HG03457 (cell line): ENCODE measurements around the gene PLCB1.

Experiments
- ATAC-seq: cut with Tn5 transposase; IDR thresholded peaks from one replicate; pipeline ENCODE4 v1.9.1; 2021; ENCODE audit warnings: moderate number of reproducible peaks; ENCODE audit not compliant: unreplicated experiment

The PLCB1 gene

DNA sequence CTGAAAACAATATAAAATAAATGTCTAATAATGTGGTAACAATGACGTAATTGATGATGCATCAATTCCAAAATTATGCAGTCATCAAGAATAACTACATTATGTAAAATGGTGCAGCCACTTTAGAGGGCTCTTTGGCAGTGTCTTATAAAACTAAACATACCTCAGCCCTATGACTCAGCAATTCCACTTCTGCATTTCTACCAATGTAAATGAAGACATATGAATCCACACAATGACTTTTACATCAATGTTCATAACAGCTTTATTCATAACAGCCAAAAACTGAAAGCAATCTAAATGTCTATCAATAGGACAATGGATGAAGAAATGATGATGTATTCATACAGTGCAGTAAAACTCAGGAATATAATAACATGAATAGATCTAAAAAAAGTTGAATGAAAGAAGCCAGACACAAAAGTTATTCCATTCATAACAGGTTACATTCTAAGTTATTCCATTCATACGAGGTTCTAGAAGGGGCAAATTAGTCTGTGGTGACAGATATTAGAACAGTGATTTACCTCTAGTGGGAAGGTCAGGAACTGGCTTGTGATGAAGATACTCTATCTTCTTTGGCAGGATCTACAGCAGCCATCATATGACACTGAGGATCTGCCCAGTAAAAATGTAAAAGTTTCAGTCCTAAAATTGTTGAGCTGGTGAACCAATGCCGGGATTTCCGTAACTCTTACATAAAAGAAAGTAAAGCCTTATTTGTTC lies 396.1 kb downstream of the PLCB1 start:
- ATAC-seq, result no peak

DNA sequence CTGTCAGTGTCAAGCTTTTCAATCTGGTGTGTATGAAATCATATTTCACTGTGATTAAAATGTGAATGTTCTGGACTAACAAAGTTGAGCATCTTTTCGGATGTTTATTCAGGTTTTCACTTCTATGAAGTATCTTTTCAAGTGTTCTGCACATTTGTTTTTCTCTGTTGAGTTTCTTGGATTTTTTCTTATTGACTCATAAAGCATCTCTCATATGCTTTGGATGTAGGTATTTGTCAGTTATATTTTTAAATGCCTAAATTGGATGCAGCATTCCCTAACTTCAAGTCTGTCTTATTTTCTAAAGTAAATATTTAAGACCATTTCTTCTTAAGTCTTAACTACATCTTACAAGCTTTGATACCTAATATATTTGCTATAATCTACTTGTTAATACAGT lies 398.0 kb downstream of the PLCB1 start:
- ATAC-seq, result no peak

DNA sequence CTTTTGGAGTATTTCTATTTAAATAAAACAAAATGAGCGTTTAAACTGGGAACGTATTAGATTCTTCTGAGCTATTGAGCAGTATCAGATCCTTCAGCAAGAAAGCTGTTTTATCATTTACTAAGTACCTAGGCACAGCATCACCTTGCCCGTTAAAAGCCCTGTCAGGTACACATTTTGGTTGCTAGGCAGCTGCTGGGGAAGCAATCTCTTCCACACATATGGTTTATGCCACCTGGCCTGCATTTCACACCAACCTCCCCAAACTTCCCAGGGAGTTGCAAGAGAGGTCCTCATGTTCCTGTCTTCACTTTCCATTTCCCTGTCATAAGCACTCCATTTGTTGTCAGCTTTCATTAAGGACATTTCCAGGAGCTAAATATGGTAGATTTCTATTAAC lies 400.1 kb downstream of the PLCB1 start:
- ATAC-seq, result no peak

DNA sequence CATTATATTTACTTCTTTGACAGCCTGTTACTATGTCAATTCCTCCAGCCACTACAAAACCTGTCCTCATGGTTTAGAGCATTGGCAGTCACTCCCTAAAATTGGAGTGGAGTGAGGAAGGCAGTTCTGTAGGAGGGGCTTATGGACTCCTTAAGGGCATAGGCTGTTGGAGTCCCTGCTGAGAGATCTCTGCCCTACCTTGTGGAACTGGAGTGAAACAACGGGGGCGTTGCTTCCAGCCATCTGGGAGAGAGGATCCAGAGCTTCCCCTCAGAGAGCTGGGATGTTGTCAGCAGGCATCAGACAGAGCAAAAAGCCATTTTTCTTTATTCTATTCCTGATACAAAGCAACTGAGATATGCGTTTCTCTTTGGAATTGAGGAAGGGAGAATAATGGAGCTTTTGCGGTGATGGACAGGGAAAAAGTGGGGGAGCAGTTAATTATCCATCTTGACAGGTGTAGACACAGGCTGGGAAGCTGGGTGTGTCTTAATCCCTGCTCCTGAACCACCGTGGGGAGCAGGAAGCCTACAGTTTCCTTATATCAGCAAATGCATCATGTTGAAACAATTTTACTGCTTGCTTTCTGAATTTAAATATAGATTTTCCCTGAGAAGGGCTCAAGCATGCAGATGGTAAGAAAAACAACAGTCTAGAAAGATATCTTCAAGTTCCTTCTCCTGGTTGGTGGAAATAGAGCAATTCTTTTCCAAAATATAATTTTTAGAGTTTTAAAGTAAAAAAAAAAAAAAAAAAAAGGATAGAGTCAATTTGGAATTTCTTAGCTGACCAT lies 402.5 kb downstream of the PLCB1 start:
- ATAC-seq, result no peak

DNA sequence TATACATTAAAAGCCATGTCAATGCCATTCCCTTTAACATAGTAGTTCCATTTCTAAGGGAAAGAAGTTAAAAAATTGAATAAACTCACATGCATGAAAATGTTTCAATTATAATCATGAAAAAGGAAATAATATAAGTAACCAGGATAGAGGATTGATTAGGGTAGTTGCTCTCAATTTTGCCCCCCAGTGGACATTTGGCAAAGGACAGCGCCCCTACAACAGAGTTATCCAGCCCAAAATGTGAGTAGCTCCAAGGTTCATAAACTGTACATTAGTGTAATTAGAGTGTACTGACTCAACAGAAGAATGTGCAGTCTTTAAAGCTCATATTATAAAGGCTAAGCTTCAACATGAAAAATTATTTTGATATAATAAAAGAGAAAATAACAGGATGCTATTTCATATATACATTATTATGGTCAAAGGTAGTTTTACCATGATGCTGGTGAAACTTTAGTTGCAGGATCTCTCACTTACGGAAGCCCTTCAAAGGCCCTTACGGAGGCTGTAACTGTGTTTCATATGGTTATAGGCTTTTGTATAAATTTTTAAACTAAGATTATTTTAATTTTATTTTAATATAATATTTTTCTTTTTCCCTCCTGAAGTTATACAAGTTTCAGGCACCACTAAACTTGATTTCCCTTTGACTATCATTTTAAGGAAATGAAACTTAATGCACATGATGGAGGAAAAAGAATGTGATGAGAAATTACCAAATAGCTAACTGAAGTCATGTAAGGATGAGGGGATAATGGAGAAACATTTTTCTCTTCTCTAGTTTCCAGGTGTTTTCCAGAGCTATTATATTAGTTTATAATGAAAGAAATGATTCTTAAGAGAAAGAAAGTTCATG lies 403.6 kb downstream of the PLCB1 start:
- no peak for ATAC-seq

DNA sequence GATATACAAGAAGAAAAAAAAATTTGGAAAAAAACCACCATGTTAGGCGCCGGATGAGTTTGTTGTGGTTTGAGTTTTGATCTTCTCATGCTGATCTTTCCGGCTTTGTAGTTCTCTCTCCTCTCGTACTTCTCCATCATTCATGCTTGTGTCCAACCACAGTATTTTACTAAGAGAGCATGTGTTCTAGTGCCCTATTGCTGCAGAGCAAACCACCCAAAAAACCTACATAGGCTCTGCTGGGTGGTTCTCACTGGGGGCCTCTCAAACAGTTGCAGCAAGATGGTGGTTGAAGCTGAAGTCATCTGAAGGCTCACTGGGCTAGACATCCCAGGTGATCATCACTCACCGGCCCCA lies 404.2 kb downstream of the PLCB1 start:
- no peak for ATAC-seq

DNA sequence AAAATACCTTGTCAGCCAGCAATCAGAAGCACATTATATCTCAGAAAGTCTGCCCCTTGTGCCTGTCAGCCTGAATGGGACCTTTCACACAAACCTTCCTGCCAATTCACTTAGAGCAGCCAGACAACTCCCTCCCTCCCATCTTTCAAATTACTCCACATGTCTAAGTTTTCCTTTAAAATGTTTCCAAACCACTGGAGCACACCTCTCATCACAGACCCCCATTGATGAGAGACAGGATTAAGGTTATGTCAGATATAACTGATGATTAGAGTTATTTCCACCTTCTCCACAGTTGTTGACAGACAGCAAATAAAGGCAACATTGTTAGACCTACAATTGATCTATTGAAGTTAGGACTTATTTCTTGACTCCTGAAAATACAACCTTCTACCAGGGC lies 408.4 kb downstream of the PLCB1 start:
- ATAC-seq, result no peak

DNA sequence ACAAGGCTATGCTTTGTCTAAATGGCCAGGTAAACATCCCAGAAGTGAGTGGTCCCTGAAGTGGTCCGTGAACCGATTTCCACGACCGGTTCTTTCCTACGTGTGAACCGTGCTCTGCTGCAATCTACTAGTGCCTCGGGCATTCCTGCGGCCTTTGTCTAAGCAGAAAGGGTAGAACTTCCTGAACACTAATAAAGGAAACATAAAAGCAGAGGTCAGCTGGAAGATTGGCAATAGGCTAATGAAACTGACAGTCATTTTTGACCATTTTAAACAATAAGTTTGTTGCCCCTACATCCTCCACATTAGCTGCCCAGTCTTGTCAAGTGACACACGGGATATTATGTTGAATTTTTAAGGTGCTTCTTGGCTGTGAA lies 410.0 kb downstream of the PLCB1 start:
- no peak for ATAC-seq

DNA sequence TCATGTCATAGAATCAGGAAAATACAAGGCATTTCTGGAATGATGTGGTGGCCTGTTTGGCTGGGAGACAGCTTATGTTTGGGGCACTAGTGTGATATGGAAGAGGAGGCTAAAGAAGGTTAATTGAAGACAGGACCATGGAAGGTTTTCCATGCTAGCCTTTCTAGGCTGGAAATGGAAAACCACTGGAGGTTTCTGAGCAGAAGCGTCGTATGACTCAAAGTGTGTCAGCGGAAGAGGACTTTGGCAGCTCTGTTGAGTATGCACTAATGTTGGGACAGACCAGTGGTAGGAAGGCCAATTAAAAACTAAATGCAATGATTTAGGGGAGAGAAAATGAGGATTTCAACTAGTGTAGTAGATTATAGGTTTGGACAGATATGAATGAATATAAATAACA lies 413.1 kb downstream of the PLCB1 start:
- ATAC-seq, result no peak

DNA sequence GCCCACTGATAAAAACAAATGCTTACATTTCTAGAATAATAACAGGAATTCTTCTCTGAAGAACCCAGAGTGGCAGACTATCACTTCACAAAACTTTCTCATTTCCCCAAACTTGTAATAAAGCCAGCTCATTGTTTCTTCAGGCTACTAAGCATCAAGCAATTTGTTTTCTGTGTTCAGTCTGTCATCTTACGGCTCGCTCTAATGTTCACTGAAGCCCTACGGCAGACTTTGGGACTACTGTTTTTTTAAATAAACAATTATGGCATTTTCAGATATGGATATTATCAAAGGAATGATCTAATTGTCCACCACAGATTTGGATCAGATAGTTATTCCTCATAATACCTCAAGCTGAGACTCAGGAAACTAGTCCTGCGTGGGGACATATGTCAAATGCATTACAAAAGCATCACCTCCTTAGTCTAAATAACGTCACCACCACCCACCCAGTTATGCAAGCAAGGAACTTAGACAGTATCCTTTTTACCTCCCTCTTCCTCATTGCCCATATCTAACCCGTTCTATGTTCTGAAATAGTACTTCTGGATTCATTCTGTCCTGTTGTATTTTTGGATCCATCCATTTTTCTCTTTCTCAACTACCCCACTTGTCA lies 415.1 kb downstream of the PLCB1 start:
- ATAC-seq, result no peak

DNA sequence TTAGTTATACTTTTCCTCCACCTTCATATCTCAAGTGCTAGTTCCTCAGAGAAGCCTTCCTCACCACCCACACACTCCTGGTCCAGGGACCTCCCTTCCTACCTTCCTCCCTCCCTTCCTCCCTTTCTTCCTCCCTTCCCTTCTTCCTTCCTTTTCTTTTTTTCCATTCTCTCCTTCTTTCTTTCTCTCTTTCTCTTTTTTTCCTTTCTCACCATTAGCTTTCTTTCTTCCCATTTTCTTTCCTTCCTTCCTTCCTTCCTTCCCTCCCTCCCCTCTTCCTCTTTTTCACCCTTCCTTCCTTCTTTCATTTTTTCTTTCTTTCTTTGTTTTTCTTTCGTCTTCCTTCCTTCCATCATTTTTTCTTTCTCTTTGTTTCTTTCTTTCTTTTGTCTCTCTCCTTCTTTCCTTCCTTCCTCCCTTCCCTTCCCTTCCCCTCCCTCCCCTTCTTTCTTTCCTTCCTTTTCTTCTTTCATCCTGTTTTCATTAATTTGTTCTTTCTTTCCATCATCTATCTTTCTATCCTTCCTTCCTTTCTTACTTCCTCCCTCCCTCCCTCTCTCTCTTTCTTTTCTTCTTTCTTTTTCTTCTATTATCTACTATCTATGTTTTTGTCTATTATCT lies 416.0 kb downstream of the PLCB1 start:
- ATAC-seq, result no peak

DNA sequence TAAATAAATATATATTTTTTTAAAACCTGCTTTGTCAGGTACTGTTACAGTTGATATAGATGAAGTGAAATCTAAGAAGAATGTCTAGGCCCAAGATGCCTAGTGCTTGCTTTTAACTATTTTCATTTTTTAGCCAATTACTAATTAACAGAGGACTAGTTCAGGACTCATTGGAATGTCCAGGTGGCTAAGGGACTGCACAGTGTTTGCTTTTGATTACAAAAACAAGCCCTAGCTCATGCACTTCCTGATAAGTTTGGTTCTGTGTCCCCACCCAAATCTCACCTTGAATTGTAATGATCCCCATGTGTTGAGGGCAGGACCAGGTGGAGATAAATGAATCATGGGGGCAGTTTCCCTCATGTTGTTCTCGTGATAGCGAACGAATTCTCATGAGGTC lies 417.1 kb downstream of the PLCB1 start:
- ATAC-seq, result no peak

DNA sequence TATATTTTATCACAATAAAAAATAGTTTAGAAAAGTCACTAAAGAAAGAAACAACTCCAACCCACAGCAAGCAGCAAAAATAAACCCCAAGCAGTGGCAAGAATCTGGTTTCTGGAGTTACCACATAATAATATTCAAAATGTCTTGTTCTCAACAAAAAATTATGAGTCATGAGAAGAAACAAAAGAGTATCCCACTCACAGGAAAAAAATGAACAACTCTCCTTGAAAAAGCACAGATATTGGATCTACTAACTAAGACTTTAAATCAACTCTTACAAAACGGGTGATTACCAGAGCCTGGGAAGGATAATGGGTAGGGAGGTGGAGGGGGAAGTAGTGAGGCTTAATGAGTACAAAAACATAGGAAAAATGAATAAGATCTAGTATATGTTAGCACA lies 425.6 kb downstream of the PLCB1 start:
- ATAC-seq, result no peak

DNA sequence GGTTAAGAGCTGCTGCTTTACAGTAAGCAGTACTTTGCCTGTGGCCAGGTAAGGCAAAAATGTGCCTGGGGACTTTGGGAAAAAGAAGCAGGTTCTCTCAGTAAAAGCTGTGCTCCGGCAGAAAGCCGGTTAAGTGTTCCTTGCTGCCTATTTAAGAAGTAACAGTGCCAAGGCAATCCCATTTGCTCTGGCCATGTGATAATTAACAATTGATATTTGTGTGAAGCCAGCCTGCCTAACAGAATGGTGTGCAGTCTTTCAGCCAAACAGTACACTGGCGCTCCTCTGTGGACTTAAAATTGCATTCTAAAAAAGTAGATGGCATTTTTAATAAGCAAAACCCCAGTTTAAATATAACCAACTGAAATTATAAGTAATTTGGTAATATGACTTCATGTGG lies 430.3 kb downstream of the PLCB1 start:
- no peak for ATAC-seq

DNA sequence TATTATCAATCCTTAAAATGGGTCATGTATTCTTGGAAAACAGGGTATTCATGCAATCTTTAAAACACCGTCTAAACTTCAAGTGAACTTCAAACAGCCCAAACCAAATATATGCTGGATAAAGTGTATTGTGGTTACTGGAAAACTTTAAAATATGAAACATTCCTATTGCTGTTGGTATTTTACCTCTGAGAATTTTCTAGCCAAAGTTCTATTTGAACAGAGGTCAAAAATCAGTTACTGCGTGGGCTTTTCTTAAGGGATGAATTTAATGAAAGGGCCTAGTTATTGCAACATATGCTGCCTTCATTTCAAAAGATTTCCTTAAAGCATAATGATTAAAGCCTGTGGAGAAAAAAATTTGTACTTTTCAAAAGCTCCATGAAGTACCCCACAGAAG lies 436.0 kb downstream of the PLCB1 start:
- no peak for ATAC-seq

DNA sequence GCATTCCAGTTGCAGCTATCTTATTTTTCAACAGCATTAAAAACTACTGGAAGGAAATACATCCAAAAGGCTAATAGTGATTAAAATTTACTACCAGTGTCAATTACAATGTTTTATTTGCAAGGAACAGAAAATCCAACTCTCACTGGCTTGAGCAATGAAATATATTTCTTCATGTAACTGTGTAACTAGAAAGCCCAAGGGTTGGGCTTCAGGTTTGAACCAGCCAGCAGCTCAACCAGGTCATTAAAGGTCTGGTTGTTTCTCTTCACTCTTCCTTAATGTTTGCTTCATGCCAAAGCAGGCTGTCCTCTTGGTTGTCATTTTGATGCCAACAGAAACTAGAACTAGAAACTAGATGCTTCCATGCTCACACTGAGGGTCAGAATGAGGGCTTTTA lies 437.7 kb downstream of the PLCB1 start:
- no peak for ATAC-seq

DNA sequence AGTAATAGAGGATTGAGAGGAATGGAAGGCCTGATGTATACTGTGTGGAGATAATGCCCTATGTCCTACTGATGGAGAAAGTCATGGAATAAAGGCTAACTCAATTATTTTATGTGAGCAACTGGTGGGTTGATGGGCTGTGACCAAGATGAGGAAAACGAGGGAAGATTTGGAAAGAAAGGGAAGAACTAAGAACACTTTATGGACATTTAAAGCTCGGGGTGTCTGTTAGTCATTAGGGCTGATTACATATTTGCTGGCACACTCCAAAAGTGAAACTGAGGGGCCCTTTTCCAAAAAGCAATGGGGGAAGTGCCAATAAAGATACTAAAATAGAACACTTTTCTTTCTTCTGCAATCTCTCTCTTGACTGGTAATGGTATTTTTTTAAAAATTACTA lies 439.5 kb downstream of the PLCB1 start:
- ATAC-seq, result no peak

DNA sequence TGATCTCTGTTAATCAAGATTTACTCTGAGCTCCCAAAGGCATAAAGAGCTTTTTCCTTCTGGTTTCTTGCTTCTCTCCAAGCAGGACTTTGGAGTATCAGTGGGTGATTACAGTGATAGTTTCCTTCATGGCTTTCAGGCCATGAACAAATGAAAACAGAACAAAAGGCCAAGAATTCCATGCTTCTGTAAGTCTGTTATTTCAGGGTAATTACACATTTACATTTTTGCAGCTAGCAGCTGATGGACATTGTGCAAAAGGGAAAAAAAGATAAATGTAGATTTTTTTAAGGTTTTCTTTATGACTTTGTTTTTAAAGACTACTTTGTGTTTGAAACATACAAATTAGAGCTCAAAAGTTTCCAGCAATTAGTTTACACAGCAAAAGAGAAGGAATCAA lies 441.6 kb downstream of the PLCB1 start:
- ATAC-seq, result no peak

DNA sequence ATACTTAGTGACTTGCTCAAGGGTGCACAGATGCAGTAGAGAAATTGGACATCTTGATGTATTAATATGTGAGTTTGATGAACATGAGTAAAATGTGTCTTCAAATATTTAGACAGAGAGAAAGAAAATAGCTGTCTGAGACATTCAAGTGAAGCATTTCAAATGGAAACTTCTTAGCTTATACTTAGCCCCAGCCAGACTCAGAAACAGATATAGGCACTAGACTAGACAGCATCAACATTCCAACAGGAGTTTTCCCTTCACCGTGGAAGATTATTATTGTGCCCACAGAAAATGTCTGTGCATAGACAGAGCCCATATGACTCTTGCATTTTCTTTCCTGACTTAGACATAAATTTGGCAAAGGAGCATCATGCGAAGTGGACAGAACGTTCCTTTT lies 443.0 kb downstream of the PLCB1 start:
- no peak for ATAC-seq

DNA sequence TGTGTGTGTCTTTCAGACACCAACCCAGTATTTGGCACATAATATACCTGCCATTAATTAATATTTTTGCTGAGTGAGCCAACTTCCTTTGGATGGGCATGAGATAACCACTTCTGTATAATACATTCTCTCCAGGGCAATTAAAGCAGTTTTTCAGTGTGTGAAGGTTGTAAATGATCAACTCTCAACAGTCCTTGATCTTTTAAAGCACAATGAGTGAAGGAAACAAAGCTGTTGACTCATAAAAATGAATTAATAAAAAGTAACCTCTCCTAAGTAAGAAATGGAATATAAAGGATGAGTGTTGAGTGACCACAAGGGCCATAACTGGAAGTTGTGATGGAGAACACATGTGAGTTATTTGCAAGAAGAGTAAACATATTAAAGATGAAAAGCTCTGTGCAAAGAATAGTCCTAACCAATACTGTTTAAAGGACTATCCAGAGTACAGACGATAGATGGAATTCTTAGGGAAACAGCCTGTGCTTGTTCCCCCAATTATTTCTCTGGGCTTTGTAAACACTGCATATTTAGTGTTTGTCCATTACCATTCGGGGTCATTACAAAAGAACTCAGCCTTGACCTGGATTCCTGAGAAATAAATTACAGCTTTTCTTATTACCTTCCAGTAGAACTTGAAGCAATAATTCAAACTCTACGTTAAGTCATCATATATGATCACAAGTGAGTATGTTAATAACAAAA lies 446.2 kb downstream of the PLCB1 start:
- no peak for ATAC-seq
